Measurements from ENCODE around the gene RIOK3.
A peak's percentile ranks its signal among the peaks of the same experiment; 100 is the strongest.
"Not testable (repeated sequence)": the region's sequence is repeated elsewhere in the genome, so short reads cannot be mapped to it uniquely, and the experiment has no call there.

Gene RIOK3

DNA sequence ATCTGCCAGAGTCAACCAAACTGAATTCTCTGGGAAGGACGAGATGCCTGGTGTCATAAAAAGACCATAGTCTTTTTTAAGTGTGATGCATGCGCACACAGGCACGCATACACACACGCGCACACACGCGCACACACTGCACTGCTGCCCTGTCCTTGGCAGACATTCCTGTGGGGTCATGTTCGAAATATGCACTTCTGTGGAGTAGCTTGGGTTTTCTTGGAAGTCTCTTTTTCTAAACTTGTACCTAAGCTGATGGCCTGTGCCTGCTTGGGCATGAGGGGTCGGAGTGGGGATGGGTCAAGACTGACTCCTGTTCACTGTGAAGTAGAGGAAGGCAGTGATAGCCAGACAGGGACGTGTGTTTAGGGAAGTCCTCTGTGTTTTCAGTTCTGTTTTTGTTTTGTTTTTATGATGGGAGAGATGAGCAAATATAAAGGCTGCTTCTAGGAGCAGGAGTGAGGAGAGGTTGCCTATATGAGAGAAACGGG is 46.2 kb downstream of the RIOK3 start:
- DNase-seq, result no peak

DNA sequence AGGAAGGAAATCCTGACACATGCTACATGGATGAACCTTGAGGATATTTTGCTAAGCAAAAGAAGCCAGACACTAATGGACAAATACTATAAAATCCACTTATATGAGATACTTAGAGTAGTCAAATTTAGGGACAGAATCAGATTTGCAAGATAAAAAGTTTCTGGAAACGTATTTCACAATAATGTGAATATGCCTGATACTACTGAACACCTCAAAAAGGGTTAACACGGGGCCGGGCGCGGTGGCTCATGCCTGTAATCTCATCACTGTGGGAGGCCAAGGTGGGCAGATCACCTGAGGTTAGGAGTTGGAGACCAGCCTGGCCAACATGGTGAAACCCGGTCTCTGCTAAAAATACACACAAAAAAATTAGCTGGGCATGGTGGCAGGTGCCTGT is 48.5 kb downstream of the RIOK3 start:
- DNase-seq, result no peak

DNA sequence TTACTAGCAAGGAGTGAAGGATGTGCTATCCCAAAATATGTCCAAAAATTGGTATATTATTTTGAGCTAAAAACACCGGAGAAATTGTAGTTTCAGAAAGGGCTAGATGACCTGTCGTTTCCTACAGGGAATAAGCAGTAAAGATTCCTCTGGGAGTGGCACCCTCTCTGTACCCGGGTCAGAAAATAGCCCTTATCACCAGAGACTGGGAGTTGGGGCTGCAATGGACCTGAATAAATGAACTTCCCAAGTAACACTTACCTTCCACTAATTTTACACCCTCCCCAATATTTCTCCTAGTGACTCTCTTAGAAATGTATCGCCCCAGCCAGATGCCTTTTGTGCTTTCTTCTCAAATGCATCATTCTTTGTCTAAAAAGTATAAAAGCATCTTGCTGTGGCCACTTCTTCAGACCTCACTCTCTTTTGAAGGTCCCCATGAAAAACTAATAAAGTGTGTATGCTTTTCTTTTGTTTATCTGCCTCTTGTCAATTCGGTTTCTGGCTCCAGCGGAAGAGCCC is 49.5 kb downstream of the RIOK3 start:
- no peak for DNase-seq

DNA sequence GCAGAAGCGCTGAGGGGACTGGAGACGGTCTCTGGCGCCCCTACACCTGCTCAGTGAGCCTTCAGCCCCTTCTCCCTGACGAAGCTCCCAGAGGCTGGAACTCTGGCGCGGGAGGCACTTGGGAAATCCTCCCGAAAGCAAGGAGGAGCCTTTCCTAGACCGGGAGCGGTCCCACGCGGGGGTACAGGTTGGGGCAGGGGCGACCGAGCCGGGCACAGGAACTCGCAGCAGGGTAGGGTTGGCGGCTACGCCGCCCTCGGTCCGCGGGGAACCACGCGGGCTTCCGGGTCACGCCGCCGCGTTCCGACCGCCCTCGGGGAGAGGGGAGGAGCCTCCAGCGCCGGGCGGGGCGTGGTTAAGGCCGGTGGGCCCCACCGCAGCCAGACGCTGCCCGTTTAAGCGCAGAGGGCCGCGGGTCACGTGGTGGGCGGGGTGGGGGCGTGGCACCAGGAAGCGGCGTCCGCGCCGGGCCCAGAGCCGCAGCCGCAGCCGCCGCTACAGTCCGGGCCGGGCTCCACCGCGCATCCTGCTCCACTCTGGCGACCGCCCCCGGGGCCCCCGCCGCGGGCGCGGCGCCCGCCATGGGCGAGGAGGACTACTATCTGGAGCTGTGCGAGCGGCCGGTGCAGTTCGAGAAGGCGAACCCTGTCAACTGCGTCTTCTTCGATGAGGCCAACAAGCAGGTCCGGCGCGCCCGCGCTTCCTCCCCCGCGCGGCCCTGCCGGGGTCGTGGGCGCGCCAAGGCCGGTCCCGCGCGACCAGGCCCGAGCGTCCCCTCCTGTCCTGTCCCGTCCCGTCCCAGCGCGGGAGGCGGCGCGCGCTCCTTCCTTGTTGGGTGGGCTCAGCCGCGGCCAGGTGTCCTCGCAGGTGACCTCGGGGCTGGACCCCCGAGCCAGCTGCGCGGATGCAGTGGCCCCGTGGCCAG is 50.2 kb downstream of the RIOK3 start, which contains the start of gene RMC1:
Gene RMC1, plus strand, starts transcription at position 474 of the 925 bp plus-strand sequence. Its CDS starts 108 bp downstream, at position 582.
- peak; percentile 95 for DNase-seq

DNA sequence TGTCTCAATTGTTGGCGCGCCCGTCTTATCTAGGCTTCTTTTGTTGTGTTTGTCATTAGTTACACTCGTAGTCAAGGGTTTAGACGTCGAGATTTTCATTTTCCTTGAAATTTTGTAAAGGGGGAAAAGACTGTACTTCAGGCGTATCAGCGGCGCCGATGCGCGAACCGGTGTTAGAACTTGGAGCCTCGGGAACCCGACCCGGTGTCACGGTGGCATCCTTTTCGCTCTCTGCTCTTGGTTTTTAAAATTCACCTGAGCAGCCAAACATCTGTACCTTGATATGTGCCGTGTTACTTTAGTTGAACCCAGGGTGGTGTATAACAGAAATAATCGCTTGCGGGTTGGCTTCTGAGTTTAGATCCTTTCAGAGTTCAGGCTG is 50.9 kb downstream of the RIOK3 start:
- DNase-seq, result no peak

DNA sequence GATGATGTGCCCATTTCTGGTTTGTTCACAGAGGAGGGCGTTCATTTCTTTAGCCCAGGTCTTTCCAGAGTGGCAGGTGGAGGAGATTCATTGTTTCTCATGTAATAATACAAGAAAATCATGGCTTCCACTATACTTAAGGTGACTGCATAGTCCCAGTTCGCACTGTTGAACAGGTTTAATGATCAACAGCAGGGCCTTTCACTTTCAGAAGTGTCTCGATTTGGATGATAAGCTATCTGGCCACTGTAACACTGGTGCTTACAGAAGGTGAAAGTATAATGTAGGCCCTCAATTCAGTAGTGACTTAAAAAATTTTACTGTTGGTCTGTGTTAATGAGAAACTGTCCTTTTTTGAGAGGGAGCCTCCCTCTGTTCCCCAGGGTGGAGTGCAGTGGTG is 51.6 kb downstream of the RIOK3 start:
- no peak for DNase-seq

DNA sequence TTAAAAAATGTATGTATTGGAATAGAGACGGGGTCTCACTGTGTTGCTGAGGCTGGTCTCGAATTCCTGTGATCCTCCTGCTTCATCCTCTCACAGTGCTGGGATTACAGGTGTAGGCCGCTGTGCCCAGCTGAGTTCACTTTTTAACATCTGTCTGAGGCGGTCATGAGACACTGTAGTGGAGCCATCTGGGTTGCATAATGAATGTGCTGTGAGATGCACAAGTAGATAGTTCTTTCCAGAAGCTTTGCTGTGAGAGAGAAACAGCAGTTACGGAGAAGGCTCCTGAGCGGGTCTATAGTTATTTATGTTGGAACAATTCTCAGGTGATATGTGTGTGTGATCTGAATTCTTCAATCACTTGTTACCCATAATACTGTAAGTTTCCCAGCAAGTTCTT is 53.3 kb downstream of the RIOK3 start:
- no peak for DNase-seq

DNA sequence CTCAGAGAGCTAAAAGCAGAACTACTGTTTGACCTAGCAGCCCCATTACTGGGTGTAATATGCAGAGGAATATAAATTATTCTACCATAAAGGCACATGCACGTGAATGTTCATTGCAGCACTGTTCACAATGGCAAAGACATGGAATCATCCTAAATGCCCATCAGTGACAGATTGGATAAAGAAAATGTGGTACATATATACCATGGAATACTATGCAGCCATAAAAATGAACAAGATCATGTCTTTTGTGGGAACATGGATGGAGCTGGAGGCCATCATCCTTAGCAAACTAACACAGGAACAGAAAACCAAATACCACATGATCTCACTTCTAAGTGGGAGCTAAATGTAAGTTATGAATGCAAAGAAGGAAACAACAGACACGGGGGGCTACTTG is 57.8 kb downstream of the RIOK3 start:
- DNase-seq, result not testable (repeated sequence)

DNA sequence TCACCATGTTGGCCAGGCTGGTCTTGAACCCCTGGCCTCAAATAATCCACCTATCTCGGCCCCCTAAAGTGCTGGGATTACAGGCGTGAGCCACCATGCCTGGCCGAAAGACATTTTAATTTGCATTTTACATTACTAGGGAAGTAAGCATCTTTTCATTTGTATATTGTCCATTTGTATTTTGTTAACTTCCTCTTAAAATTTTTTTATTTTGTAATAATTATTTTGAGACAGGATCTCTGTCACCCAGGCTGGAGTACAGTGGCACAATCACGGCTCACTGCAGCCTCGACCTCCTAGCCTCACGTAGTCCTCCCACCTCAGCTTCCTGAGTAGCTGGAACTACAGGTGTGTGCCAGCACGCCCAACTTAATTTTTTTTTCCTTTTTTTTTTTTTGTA is 59.1 kb downstream of the RIOK3 start:
- not testable (repeated sequence) for DNase-seq

DNA sequence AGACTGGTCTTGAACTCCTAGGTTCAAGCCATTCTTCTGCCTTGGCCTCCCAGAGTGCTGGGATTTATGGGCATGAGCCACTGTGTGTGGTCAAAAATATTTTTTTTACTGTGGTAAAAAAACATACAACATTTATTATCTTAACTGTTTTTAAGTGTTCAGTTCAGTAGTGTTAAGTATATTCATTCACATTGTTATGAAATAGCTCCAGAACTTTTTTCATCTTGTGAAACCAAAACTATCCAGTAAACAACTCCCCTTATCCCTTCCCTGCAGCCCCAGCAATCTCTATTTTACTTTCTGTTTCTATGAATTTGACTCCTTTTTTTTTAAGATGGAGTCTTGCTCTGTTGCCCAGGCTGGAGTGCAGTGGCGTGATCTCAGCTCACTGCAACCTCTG is 59.6 kb downstream of the RIOK3 start:
- no peak for DNase-seq

DNA sequence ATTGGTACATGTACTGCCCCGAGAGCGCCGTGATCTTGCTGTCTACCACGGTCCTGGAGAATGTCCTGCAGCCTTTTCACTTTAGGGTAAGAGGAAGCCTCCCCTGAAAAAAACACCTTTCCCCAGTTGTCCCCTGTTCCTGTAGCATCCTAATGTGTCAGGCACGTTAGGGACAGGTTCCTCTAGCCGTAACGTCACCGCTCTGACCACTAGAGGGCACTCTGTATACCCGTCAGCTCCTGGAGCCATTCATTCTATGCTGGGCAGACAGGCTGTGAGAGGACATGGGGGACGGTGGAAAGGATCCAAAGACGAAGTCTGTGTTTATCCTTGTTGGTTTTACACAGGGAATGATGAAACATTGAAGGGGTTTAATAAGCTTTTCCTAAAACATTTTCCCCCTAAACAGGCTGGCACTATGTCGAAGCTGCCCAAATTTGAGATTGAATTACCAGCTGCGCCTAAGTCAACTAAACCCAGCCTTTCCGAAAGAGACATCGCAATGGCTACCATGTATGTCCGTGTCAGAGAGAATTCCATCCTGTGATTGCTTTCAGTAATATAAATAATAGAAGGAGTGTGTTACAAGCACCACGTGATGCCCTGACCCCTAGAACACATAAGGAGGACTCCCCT is 62.9 kb downstream of the RIOK3 start:
- DNase-seq, result peak; percentile 69

DNA sequence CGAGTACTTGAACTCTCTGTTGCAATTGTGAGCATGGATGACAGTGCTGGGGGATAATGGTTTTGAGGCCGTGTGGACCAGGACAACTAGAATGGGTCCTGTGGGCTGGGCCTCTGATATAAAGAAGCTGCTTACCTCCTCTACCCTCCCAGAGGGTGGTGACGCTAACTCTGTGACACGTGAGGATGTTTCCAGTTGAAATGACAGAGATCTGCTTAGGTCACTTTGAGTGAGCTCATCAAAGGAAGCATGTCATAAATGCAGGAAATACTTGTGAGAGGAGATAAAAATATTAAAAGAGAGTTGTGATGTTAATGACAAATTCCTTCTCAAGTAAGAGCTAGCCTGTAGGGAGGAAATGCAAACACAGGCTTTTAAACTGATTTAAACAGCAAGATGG is 66.6 kb downstream of the RIOK3 start:
- no peak for DNase-seq

DNA sequence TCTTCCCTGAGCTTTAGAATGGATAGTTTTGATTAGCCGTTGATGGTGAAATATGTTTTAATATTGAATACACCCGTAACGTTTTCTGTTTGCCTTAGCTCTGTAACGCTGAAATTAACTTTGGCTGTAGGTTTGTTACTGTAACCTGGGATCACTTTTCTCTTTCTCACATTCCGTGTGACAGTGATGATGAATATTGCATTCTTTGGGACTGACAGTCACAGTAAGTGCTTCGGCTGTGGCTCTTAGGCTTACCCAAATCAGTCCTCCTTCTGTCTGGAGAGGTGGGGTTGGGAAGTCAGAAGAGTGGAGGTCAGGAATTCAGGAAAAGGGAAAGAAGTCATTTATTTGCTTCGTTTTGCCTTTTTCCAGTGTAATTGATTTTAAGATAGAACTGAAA is 68.2 kb downstream of the RIOK3 start:
- no peak for DNase-seq

DNA sequence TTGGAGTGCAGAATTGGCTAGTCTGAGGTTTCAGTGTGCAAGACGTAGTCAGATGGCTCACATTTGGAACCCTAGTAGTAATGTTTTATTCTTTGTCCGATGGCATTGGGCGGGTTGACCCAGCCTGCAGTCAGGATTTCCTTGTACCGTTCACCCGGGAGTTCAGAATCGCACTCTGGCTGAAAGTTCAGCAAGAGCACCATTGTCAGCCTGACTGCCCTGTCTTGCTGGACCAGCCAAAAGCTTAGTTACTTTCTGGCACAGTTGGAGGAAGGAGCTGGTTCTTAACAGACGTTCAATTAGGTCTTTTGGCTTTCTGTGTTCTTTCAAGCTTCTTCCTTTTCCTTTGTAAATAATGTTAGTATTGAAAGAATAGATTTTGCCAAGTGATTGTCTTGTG is 68.8 kb downstream of the RIOK3 start:
- DNase-seq, result no peak

DNA sequence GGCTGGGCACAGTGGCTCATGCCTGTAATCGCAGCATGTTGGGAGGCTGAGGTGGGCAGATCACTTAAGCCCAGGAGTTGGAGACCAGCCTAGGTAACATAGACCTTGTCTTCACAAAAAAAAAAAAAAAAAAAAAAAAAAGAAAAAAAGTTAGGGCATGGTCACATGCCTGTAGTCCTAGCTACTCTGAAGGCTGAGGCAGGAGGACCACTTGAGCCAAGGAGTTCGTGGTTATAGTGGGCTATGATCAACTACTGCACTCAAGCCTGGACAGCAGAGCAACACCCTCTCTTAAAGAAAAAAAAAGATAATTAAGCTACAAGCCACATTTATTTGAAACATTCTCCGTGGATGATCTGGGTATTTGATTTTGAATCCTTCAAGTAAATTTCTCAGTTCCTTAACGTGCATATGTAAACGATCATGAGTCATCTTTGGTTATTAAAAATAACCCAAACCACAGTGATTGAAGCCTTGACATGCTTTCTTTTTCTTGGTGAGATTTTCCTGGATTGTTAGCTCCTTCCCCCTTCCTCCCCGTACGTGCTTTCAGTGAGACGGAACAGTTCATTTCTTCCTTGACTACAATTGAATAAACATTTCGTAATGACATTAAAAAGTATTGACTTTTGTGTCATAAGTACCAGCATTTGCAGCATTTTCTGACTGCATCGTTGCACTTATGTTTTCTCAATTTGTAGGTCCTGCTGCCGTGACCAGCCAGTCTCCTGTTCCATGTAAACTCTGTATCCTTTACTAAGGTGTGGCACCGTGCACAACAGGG is 70.5 kb downstream of the RIOK3 start:
- no peak for DNase-seq

DNA sequence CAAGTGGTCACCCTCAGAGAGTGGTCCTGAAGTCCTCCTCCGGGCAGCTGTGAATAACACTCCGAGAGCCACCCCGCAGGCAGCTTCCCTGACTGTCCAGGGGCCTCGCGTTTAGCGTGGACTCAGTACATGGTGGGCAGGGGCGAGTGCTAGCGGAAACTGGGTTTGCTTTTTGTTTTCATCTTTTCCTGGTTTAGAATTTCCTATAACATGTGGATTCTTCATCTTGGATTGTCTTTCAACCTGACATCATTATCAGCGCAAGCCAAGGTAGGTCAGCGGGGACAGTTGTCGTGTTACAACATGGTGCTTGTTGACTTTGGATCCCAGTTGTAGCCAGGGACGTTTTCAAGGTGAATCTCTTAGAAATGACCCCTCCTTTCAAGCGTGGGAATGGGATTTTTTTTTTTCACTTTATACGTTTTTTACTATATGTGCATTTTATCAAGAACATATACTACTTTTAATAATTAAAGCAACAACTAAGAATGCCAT is 71.2 kb downstream of the RIOK3 start:
- no peak for DNase-seq

DNA sequence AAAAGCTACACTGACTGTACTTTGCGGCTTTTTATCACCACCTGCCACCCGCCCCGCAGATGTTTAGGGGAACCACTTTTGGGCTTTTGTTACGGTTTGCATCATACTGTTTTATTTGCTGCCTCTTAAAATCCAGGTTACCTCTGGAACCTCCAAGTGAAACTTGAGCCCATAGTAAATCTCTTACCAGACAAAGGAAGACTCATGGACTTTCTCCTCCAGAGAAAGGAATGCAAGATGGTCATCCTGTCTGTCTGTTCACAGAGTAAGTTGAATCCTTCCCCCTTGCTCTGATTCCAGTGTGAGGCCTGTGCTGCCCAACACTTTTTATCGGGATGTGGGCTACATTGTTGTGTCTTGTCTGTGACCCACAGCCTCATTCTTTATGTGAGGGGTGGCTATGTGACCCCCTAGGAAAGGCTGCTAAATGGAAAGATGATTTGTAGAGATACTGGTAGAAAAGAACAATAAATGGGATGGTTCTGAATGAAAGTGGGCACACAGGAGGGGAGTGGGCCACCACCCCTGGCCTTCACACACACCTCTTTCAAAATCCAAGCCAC is 73.5 kb downstream of the RIOK3 start:
- no peak for DNase-seq

DNA sequence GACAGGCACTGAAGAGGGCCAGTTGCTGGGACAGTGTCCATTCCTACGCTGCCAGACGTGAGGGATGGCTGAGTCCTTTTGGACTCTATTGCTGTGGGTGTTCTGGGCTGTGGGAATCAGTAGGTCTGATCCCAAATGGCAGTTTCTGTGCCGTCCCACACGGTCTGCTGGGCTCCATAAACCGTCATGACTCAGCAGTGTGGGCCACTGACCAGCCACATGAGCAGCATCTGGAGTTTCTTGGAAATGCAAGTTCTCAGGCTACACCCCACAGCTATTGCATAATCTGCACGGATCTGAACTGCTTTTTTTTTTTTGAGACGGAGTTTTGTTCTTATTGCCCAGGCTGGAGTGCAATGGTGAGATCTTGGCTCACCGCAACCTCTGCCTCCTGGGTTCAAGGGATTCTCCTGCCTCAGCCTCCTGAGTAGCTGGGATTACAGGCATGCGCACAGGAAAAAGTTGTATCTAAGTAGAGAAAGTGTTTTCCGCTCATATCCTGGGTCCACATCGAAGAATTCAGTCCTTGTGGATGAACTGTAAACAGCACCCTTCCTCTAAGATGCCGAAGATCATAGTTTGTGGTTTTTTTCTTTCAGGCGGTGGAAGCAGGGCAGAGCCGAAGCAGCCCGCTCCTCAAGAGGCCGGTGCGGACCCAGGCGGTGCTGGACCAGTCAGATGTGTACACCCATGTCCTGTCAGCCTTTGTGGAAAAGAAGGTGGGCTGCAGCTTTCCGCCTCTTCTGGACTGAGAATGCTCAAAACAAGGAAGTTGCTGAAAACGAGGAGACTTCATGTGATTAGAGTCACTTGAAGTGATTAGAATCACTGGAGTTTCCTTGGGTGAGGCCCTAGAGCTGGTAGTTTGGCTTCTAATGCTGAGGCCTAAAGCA is 75.7 kb downstream of the RIOK3 start:
- no peak for DNase-seq

DNA sequence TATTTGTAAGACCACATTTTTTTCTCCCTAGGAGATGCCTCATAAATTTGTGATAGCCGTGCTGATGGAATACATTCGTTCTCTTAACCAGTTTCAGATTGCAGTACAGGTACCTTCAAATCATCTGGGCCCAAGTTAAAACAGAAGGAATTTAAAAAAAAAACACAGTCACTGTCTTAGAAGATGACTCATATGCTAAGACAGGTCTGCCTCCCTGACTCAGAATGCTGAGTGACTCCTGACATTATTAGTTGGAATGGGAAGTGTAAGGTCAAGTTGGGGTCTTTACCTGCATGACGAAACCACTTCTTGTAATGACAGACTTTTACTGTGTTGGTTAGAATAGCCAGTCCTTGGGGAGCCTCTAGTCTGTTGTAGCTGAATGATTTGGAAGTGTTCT is 76.5 kb downstream of the RIOK3 start:
- no peak for DNase-seq

DNA sequence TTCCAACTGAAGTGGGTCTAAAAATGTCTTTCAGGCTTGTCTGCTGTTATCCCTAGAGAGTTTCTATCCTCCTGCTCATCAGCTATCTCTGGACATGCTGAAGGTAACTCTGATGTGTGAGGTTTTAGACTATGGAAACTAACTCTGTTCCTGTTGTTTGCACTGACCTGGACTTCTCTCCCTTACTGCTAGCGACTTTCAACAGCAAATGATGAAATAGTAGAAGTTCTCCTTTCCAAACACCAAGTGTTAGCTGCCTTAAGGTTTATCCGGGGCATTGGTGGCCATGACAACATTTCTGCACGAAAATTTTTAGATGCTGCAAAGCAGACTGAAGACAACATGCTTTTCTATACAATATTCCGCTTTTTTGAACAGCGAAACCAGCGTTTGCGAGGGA is 77.1 kb downstream of the RIOK3 start:
- no peak for DNase-seq

DNA sequence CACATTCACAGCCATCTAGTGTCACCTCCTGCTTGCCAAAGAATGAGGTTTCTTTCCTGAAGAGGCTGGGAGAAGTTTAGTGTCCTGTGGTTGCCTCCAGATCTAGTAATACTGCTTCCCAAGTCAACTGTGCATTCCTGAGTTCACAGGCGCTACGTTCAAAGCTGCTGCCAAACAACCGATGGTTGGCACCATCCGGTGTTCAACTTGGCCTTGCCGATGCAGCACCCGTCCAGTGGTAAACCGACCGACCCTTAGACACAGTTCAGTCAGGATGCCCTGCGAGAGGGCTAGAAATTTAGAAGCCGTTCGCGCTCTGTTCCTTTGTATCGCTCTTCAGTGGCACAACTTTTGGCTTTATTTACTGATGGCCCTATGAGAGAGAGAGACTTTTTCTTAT is 78.8 kb downstream of the RIOK3 start:
- DNase-seq, result no peak

Data from right hindlimb (tissue), 1 donor.